ENCODE data around the gene WFDC6. TPM values are rescaled to one million over a fixed set of nuclear protein-coding genes. Genes with fewer than 3 reads are reported as not detected.
A peak's percentile ranks its signal among the peaks of the same experiment; 100 is the strongest.

Gene WFDC6
- total and polyA plus RNA-seq, 2 of the 8 experiments (the other 6 are each of a cell fraction or from before 2014, with no cell fraction given): not detected

DNA sequence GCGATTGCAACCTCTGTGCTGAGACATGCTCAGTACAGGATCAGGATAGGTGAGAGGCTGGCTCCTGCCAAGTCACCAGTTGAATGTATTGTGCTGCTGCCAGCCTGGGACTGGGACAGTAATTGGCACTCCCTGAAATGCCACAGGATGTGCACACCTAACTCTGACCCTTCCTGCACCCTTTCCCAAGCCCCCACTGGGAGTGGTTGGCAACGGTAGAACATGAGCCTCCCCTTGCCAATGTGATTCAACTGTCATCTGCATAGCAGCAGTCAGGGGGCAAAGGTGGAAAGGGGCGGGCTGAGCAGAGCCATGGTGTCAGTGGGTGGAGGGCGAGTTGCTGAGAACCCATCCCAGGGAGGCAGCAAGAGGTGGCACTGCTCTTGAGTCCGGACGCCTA, 39.3 kb downstream of the WFDC6 start:
- no peak for FAIRE-seq
- Histone ChIP-seq H3K4me3 (ENCODE audit: extremely low read depth in 1 of 4, insufficient read depth in 2 of 4, low read depth in 3 of 4, low read length in 4 of 4) (no peak overlapping the region), H4K5ac (ENCODE audit: insufficient read length, low read depth, low read length) (no peak overlapping the region), H3K18ac (ENCODE audit: extremely low read depth, low read length) (peak overlapping the region; percentile 42; the same call in 1 of the 2 replicates), H3K23me2 (ENCODE audit: low read depth, low read length) (no peaks in the 10 kb centered on the region), H3K4me1 (replicated peaks in 1 of 4; ENCODE audit: control insufficient read depth in 3 of 4, insufficient read depth in 4 of 4, low read length in 3 of 4) (0 out of 7 replicates have a peak, but pooled peaks cover 0 to 3% (median 0%) of the 10 kb centered on the region in 4 experiments), H4K20me1 (replicated peaks in 1 of 2; ENCODE audit: control insufficient read depth in 1 of 2, insufficient read depth in 2 of 2, low read length in 2 of 2) (no peaks in the 10 kb centered on the region), H3K9me3 (ENCODE audit: insufficient read depth in 2 of 2, low read depth in 1 of 2, low read length in 1 of 2) (no peaks in the 10 kb centered on the region), H2AFZ (ENCODE audit: low read length) (no peak overlapping the region), H3K79me1 (ENCODE audit: low read depth, low read length) (no peaks in the 10 kb centered on the region), H3K27ac (ENCODE audit: low read depth, low read length) (no peak overlapping the region), H2BK120ac (replicated peaks; ENCODE audit: low read depth, low read length) (no peak overlapping the region), H3K4ac (replicated peaks; ENCODE audit: insufficient read length, low read depth, low read length) (no peak overlapping the region), H2AK5ac (ENCODE audit: low read depth, low read length) (no peak overlapping the region), H4K8ac (ENCODE audit: extremely low read depth, insufficient read depth, low read length) (peak overlapping the region; percentile 35; the same call in 1 of the 2 replicates), H4K91ac (replicated peaks; ENCODE audit: insufficient read length, low read length) (no peak overlapping the region), H3K4me2 (ENCODE audit: insufficient read depth in 1 of 2, low read depth in 2 of 2, low read length in 2 of 2) (no peak overlapping the region), H3K36me3 (ENCODE audit: control insufficient read depth in 2 of 4, insufficient read depth in 4 of 4, low read length in 3 of 4) (no peaks in the 10 kb centered on the region), H3K79me2 (ENCODE audit: control insufficient read depth in 1 of 2, insufficient read depth in 2 of 2, low read length in 2 of 2) (no peaks in the 10 kb centered on the region), H3K14ac (ENCODE audit: insufficient read length) (no peak overlapping the region), H3K27me3 (replicated peaks in 1 of 4; ENCODE audit: control insufficient read depth in 3 of 4, extremely low read depth in 1 of 4, insufficient read depth in 3 of 4, low read length in 3 of 4) (no peaks in the 10 kb centered on the region), H2BK20ac (ENCODE audit: low read length) (no peak overlapping the region), H2BK12ac (ENCODE audit: low read depth, low read length) (0 out of 2 replicates have a peak overlapping the region, but pooled peaks have one; percentile 46), H3K56ac (replicated peaks; ENCODE audit: insufficient read length, low read depth, low read length) (no peak overlapping the region), H2BK5ac (ENCODE audit: low read depth, low read length) (no peak overlapping the region), H2BK15ac (ENCODE audit: low read length) (no peak overlapping the region), H3K23ac (ENCODE audit: insufficient read length) (no peak overlapping the region), H3K9ac (replicated peaks in 1 of 4; ENCODE audit: extremely low read depth in 1 of 4, low read depth in 3 of 4, low read length in 3 of 4) (no peak overlapping the region)
- 87% methylated on average over 6 of the region's 6 CpGs; no CpG with 5 or more reads in 1 of the 2 experiments for WGBS, 2 experiments (ENCODE audit: extremely low coverage in 1 of 2, insufficient coverage in 1 of 2, insufficient read length in 1 of 2, insufficient replicate concordance in 2 of 2, low coverage in 1 of 2, low lambda C conversion rate in 2 of 2, missing lambda C conversion rate in 1 of 2)
- ChIA-PET CTCF (ENCODE audit: partially characterized antibody) (interaction anchor here (1.0 to 2.7 kb wide), 6 partner anchors 14 to 271 kb away, joined by 3 to 22 read pairs (median 4); no protein-coding TSS in a partner anchor), POLR2A (ENCODE audit: partially characterized antibody) (interaction anchor here (1.0 kb wide), 1 partner anchor 29 kb away, joined by 3 read pairs; no protein-coding TSS in a partner anchor)
- no peak for DNase-seq (ENCODE audit: low read depth in 1 of 2, low spot score in 2 of 2)
- TF ChIP-seq ATF3 (IDR thresholded peaks at IDR 0.05; ENCODE audit: insufficient read depth, low read depth, low read length) (no peak), TBP (IDR thresholded peaks at IDR 0.05; ENCODE audit: low read depth, low read length) (no peak)
